HG02852 (cell line): Measurements from ENCODE around the gene HMG20A.
A peak's percentile ranks its signal among the peaks of the same experiment; 100 is the strongest.
"Not testable (repeated sequence)": the region's sequence is repeated elsewhere in the genome, so short reads cannot be mapped to it uniquely, and the experiment has no call there.

Source experiments
- ATAC-seq: cut with Tn5 transposase; IDR thresholded peaks from one replicate; pipeline ENCODE4 v1.9.1; 2021; ENCODE audit warnings: mild to moderate bottlenecking, moderate library complexity; ENCODE audit not compliant: unreplicated experiment

The HMG20A gene

GRCh38 chr15:77406173-77406759 lies 14.4 kb upstream of the HMG20A start:
- not testable (repeated sequence) for ATAC-seq

GRCh38 chr15:77406846-77407245 lies 13.8 kb upstream of the HMG20A start:
- ATAC-seq = no peak

- ATAC-seq = peak; percentile 77
Observed at GRCh38 chr15:77409259-77410156, 11.2 kb upstream of the HMG20A start.

DNA sequence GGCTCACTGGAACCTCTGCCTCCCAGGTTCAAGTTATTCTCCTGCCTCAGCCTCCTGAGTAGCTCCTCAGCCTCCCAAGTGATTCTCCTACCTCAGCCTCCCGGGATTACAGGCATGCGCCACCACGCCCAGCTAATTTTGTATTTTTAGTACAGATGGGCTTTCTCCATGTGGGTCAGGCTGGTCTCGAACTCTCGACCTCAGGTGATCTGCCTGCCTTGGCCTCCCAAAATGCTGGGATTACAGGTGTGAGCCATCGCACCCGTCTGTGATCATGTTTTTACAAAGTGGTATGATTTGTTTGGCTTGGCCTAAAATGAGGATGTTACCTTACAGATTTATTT lies 10.6 kb upstream of the HMG20A start:
- ATAC-seq = not testable (repeated sequence)

GRCh38 chr15:77410701-77411618 lies 9.7 kb upstream of the HMG20A start:
- ATAC-seq = no peak

- no peak for ATAC-seq
Observed at GRCh38 chr15:77411619-77411976, 9.1 kb upstream of the HMG20A start.

- ATAC-seq = no peak
Observed at GRCh38 chr15:77412972-77413698, 7.6 kb upstream of the HMG20A start.

DNA sequence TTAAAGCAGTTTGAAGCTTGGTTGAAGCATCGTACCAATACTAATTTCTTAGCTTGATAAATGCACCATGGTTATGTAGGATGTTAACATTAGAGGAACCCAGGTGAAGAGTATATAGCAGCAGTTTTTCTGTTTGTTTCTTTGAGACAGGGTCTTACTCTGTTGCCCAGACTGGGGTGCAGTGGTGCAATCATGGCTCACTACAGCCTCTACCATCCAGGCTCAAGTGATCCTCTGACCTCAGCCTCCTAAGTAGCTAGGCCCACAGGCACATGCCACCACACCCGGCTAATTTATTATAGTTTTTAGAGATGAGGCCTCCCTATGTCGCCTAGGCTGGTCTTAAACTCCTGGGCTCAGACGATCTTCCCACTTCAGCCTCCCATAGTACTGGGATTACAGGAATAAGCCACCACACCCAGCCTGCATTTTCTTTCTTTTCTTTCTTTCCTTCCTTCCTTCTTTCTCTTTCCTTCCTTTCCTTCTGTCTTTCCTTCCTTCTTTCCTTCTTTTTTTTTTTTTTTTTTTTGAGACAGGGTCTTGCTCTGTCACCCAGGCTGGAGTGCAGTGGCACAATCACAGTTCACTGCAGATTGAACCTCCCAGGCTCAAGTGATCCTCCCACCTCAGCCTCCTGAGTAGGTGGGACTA lies 6.9 kb upstream of the HMG20A start:
- no peak for ATAC-seq

DNA sequence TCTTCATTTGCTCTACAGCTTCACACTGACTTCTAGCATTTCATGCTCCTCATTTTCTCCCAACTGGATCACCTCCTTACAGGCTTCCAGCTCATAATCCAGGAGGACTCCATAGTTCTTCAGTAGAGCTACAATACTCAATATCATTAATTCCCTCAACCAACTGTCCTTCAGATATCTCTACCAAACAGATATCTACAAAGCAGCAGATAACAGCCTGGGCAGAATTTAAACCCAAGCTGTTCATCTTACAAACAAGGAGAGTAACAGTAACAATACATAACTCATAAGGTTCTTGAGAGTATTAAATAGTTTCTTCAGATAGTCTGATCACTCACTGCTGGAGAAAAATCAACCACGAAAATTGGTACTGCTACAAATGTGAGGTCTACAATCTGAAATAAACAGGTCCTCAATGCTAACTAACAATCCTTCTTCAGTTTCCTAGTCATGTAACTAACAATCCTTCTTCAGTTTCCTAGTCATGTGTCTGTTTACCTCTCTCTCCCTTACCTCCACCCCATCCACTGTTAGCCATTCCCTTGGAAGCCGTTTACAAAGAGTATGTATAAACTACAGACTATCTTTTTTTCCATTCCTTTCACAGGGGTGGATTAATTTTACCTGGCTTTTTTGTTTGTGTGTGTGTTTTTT lies 5.8 kb upstream of the HMG20A start:
- ATAC-seq = no peak

DNA sequence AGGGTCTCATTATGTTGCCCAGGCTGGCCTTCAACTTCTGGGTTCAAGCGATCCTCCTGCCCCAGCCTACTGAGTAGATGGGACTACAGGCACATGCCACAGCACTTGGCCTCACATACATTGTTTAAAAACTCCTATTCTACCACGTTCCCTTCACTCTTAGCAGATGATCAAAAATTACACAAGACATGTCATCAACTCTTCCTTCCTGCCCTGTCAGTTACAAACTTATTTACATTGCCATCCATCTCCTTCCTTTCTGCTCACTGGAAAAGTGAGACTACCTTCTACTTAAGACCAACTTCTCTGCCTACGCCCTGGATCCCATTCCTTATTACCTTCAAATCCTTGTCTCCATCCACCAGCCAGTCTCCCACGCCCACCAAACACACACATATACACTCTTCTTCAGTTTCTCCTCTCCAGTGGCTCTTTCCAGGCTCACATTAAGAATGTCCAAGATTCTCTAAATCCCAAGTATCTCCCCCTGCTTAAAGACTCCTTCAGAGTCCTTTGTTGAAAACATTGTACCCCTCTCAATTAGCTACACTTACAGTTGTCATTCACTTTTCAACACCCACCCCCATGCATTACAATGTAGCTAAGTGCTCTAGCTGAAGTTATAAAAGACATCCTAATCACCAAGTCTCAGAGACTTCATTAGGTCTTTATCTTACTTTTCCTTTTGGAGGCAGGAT lies 5.1 kb upstream of the HMG20A start:
- no peak for ATAC-seq

GRCh38 chr15:77416148-77416455 lies 4.6 kb upstream of the HMG20A start:
- ATAC-seq = no peak

GRCh38 chr15:77416954-77417353 lies 3.7 kb upstream of the HMG20A start:
- no peak for ATAC-seq

- no peak for ATAC-seq
Observed at GRCh38 chr15:77417602-77418001, 3.1 kb upstream of the HMG20A start.

- no peak for ATAC-seq
Observed at GRCh38 chr15:77418391-77418965, 2.2 kb upstream of the HMG20A start.

- ATAC-seq = no peak
Observed at GRCh38 chr15:77418966-77419835, 1.5 kb upstream of the HMG20A start.

DNA sequence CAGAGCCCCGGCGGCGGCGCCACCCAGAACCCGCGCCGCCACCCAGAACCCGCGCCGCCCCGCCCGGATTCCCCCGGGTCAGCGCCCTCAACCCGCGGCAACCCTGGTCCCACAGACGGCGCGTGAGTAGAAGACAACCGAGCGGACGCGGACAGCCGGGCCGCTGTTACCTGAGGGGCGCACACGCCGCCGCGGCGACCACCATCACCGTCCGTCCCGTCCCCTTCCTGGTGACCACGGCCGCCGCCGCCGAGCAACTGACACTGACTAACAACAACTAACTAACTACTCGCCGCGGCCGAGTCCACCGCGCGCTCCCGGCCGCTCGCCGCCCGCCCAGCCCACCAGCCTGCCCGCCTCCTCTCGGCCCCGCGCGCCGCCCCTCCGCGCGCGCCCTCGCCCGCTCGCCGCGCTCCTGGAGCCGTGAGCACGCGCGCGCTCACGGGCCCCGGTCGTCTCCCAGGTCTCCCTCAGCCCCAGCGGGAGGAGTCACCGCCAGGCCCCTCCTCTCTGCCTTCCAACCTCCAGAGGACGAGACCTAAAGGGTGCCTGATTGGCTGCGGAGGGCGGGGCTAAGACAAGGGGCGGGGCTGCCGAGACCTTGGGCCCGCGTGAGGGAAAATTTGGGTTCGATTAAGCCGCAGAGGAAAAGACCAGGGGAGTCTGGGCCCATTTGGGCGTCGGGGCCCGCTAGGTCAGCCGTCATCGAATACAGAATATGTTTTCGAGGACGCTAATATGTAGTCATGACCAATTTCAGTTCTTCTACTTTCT lies 665 bp upstream of the HMG20A start, which contains the start of gene PEAK1:
PEAK1 (minus strand) TSS at position 269 of the 774 bp plus-strand sequence. CDS start 238,178 bp downstream, outside the sequence.
- peak; percentile 88 for ATAC-seq

DNA sequence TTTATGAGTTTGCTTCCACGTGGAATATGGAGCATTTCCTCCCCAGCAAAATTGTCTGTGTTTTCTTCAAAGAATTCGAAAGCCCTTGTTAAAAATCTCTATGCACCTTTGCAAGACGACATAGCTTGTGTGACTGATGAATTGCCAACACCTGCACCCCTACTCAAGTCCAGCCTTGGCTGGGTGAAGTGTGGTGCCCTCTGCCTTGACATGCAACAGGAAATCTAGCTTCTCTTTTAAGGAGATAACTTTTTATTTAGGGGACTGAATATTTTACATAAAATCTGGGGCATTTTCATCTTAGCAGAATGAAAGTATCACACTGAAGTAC lies 647 bp downstream of the HMG20A start:
- ATAC-seq = no peak
